D721Med (cell line): ENCODE data around the gene ROR2.

Experiments
- DNase-seq: peaks from one replicate; pipeline ENCODE4 v3.0.0; 2011; ENCODE audit warnings: low spot score; ENCODE audit not compliant: insufficient read length
- FAIRE-seq: peaks from 2 replicates; lab custom pipeline; 2011; peaks lifted over from hg19 to GRCh38; lab: Jason Lieb, UNC
- CTCF ChIP-seq: IDR thresholded peaks from 2 replicates; pipeline ENCODE4 v1.5.1; 2012; ENCODE audit warnings: mild to moderate bottlenecking, control low read depth; ENCODE audit not compliant: insufficient read depth; ENCODE audit errors: missing control alignments

ROR2 gene

GRCh38 chr9:91948101-91948596, 1.9 kb downstream of the ROR2 start:
- DNase-seq = no peak
- no peak for FAIRE-seq
- no peak for TF ChIP-seq CTCF

GRCh38 chr9:91946653-91947488, 3.2 kb downstream of the ROR2 start:
- DNase-seq = no peak
- TF ChIP-seq CTCF = no peak
- FAIRE-seq = no peak

- FAIRE-seq (no peak), DNase-seq (no peak)
- no peak for TF ChIP-seq CTCF
Measured at GRCh38 chr9:91946196-91946595, 3.8 kb downstream of the ROR2 start.

- FAIRE-seq = no peak
- DNase-seq = no peak
- no peak for TF ChIP-seq CTCF
Measured at GRCh38 chr9:91945277-91946085, 4.5 kb downstream of the ROR2 start.

GRCh38 chr9:91944711-91945110, 5.3 kb downstream of the ROR2 start:
- FAIRE-seq (no peak), DNase-seq (no peak)
- no peak for TF ChIP-seq CTCF

GRCh38 chr9:91943478-91944470, 6.3 kb downstream of the ROR2 start:
- no peak for TF ChIP-seq CTCF
- DNase-seq = no peak
- no peak for FAIRE-seq
